OCI-LY1 (cell line): ENCODE data around the gene TMEM9.

Source experiments
- H2AFZ ChIP-seq: fragments of 200-600 bp; sonication (generic), shearing (Covaris generic); 2 replicates; pipeline ENCODE4 v1.6.0; 2014; ENCODE audit warnings: antibody characterized with exemption, mild to moderate bottlenecking, low read length
- H3F3A ChIP-seq: fragments of 200-600 bp; sonication (generic), shearing (Covaris generic); 2 replicates; pipeline ENCODE4 v1.6.0; 2014; ENCODE audit warnings: mild to moderate bottlenecking, antibody characterized with exemption, low read length, moderate library complexity; ENCODE audit not compliant: insufficient read depth
- H3K27ac ChIP-seq: fragments of 200-600 bp; sonication (generic); 2 replicates; pipeline ENCODE4 v1.5.1; 2014; ENCODE audit warnings: low read length, mixed run types, mild to moderate bottlenecking, low read depth; ENCODE audit not compliant: poor library complexity, severe bottlenecking
- H3K27me3 ChIP-seq: fragments of 200-600 bp; sonication (generic); 2 replicates; pipeline ENCODE4 v1.6.0; 2014; ENCODE audit warnings: antibody characterized with exemption, mild to moderate bottlenecking, low read length, moderate library complexity; ENCODE audit not compliant: insufficient read depth
- H3K36me3 ChIP-seq: fragments of 200-600 bp; sonication (generic); 2 replicates; pipeline ENCODE4 v1.6.1; 2014; ENCODE audit warnings: mild to moderate bottlenecking, antibody characterized with exemption, low read length, moderate library complexity, mixed read lengths; ENCODE audit not compliant: insufficient read depth
- H3K4me1 ChIP-seq: fragments of 200-600 bp; sonication (generic); 2 replicates; pipeline ENCODE4 v1.5.1; 2014; ENCODE audit warnings: mild to moderate bottlenecking, low read length, moderate library complexity; ENCODE audit not compliant: insufficient read depth, severe bottlenecking
- H3K4me2 ChIP-seq: fragments of 200-600 bp; sonication (generic), shearing (Covaris generic); 2 replicates; pipeline ENCODE4 v1.6.1; 2014; ENCODE audit warnings: low read length
- H3K4me3 ChIP-seq: fragments of 200-600 bp; sonication (generic); 2 replicates; pipeline ENCODE4 v1.5.1; 2014; ENCODE audit warnings: low read length, low read depth, mild to moderate bottlenecking, mixed read lengths; ENCODE audit not compliant: poor library complexity, severe bottlenecking
- H3K79me2 ChIP-seq: fragments of 200-600 bp; shearing (Covaris generic); 2 replicates; pipeline ENCODE4 v1.6.1; 2016; ENCODE audit warnings: mixed run types, low read length, mixed read lengths; ENCODE audit not compliant: insufficient read depth
- H3K9ac ChIP-seq: fragments of 200-600 bp; sonication (generic), shearing (Covaris generic); 2 replicates; pipeline ENCODE4 v1.6.1; 2014; ENCODE audit warnings: mild to moderate bottlenecking, low read length, mixed read lengths
- H3K9me2 ChIP-seq: fragments of 200-600 bp; sonication (generic), shearing (Covaris generic); 2 replicates; pipeline ENCODE4 v1.6.1; 2014; ENCODE audit warnings: low read depth, mild to moderate bottlenecking, low read length, mixed read lengths
- H3K9me3 ChIP-seq: fragments of 200-600 bp; shearing (Covaris generic); 2 replicates; pipeline ENCODE4 v1.6.1; 2014; ENCODE audit warnings: low read length, mixed read lengths
- H4K20me1 ChIP-seq: fragments of 200-600 bp; sonication (generic), shearing (Covaris generic); 2 replicates; pipeline ENCODE4 v1.6.0; 2016; ENCODE audit warnings: mild to moderate bottlenecking, low read length; ENCODE audit not compliant: insufficient read depth
- EZH2 ChIP-seq: fragments of 200-600 bp; sonication (generic), shearing (Covaris generic); IDR thresholded peaks from 2 replicates; pipeline ENCODE4 v1.8.0; 2017; ENCODE audit warnings: borderline replicate concordance, mixed run types, mild to moderate bottlenecking, antibody characterized with exemption, low read length, moderate library complexity, mixed read lengths
- TF ChIP-seq, protein P1 (sequence below): fragments of 200-600 bp; sonication (generic), shearing (Covaris generic); IDR thresholded peaks from 2 replicates; pipeline ENCODE4 v1.5.1; 2017; ENCODE audit warnings: mild to moderate bottlenecking, antibody characterized with exemption, low read length, moderate library complexity, mixed read lengths

TMEM9 gene

DNA sequence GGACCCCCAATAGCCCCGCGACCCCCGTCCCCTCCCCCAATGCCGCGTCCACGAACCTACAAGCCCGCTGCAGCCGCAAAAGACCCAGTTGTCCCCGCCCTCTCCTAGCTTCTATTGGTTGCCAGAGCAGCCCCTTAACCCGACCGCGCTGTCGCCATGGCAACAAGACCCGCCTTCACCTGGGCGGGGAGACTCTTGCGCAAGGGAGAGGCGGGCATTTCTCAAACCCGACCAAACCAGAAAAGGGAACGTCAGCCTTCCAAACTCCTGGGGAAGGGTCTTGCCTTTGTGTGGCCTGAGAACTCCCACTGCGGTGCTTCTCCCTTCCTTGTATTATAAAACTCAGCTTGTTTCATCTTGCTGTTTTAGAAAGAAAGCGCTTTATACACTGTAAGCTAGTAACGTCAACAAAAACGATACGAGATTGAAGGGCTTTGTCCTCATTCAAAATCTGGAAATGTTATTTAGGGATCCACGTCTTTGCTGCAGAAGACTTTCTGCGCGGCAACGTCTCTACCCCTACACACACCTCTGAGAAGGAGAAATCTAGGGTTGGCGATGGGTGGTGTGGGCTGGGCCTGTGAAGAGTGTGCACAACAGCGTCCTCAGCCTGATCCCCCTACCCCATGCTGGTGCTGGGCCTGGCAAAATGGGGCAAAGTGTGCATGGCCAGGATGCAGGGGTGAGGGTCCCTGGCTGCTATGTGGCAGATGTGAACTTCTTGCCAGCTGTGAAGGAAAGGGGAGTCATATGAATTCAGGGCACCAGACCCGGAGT lies at the start of gene TMEM9:
Gene TMEM9 (minus strand): TSS at position 86 of the 777 bp plus-strand sequence. CDS start 551 bp downstream, outside the sequence.
- Histone ChIP-seq H3K9me2 (no peaks in the 10 kb centered on the region), H3K79me2 (no peaks in the 10 kb centered on the region), H3K27me3 (no peaks in the 10 kb centered on the region; the same call in 1 of the 2 replicates), H4K20me1 (no peaks in the 10 kb centered on the region), H3K9ac (peak within 1 kb of the TSS; percentile 80), H3K4me3 (peak within 1 kb of the TSS; percentile 86), H3K4me1 (peaks cover 18% of the 10 kb centered on the region), H2AFZ (peak within 1 kb of the TSS; percentile 99), H3K9me3 (peaks cover 8% of the 10 kb centered on the region; the same call in 1 of the 2 replicates), H3K27ac (no peak within 1 kb of the TSS), H3F3A (no peaks in the 10 kb centered on the region), H3K4me2 (peak within 1 kb of the TSS; percentile 95), H3K36me3 (peaks cover 18% of the 10 kb centered on the region)
- TF ChIP-seq EZH2: no peak
- TF ChIP-seq, protein P1, sequence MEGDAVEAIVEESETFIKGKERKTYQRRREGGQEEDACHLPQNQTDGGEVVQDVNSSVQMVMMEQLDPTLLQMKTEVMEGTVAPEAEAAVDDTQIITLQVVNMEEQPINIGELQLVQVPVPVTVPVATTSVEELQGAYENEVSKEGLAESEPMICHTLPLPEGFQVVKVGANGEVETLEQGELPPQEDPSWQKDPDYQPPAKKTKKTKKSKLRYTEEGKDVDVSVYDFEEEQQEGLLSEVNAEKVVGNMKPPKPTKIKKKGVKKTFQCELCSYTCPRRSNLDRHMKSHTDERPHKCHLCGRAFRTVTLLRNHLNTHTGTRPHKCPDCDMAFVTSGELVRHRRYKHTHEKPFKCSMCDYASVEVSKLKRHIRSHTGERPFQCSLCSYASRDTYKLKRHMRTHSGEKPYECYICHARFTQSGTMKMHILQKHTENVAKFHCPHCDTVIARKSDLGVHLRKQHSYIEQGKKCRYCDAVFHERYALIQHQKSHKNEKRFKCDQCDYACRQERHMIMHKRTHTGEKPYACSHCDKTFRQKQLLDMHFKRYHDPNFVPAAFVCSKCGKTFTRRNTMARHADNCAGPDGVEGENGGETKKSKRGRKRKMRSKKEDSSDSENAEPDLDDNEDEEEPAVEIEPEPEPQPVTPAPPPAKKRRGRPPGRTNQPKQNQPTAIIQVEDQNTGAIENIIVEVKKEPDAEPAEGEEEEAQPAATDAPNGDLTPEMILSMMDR: no peak

DNA sequence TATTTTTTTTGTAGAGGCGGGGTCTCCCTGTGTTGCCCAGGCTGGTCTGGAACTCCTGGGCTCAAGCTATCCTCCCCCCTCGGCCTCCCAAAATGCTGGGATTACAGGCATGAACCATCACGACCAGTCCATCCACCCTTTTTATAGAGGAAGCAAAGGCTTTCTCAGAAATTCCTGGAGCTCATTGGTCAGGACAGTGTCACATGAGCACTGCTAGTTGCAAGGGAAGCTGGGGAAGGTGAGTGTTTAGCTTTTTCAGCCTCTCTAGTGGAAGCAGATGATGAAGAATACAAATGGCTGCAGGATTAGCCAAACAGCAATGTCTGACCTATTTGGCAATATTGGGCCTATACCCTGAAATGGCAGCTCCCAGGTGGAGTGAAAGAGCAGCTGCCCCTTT lies 44.3 kb upstream of the TMEM9 start:
- Histone ChIP-seq H3F3A (no peaks in the 10 kb centered on the region), H3K4me3 (no peak overlapping the region), H3K9ac (no peak overlapping the region), H3K4me1 (no peaks in the 10 kb centered on the region), H3K27ac (no peak overlapping the region), H3K27me3 (peaks cover 4% of the 10 kb centered on the region; the same call in 1 of the 2 replicates), H2AFZ (no peak overlapping the region), H3K9me2 (no peaks in the 10 kb centered on the region), H3K79me2 (no peaks in the 10 kb centered on the region), H3K4me2 (no peak overlapping the region), H3K9me3 (no peaks in the 10 kb centered on the region), H3K36me3 (no peaks in the 10 kb centered on the region), H4K20me1 (no peaks in the 10 kb centered on the region)
- TF ChIP-seq EZH2: no peak
- TF ChIP-seq, protein P1: no peak

DNA sequence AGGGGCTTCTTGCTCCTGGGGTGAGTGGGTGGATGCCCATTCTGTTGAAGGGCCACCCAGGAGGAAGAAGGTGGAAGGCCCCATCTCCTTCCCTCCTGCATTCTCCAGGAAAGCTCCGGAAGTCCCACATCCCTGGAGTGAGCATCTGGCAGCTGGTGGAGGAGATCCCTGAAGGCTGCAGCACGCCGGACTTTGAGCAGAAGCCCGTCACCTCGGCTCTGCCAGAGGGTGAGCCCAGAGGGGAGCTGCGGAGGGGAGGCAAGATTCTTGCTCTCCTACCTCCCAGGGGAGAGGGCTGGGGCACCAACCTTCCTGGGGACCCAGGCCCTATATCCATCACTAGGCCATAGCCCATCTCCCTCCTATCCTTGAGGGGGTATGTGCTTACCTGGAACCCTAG lies 39.8 kb upstream of the TMEM9 start:
- no peaks in the 10 kb centered on the region for H3K9me2 ChIP-seq
- H3K27ac ChIP-seq: no peak overlapping the region
- no peaks in the 10 kb centered on the region for H3K36me3 ChIP-seq
- H3K9ac ChIP-seq: no peak overlapping the region
- no peaks in the 10 kb centered on the region for H3F3A ChIP-seq
- H3K4me2 ChIP-seq: no peak overlapping the region
- no peak overlapping the region for H3K4me3 ChIP-seq
- no peak overlapping the region for H2AFZ ChIP-seq
- H4K20me1 ChIP-seq: no peaks in the 10 kb centered on the region
- no peaks in the 10 kb centered on the region for H3K79me2 ChIP-seq
- TF ChIP-seq, protein P1: no peak
- no peak for TF ChIP-seq EZH2
- H3K4me1 ChIP-seq: no peaks in the 10 kb centered on the region
- H3K9me3 ChIP-seq: no peaks in the 10 kb centered on the region
- H3K27me3 ChIP-seq: no peaks in the 10 kb centered on the region
